Stimulated activated CD8-positive, alpha-beta memory T cell treated with anti-CD3 and anti-CD28 coated beads, Interleukin-4, amount 100 ng/mL, for 48 hours (primary cell): ENCODE measurements around the gene ITPKB.

Experiments
- DNase-seq: peaks from one replicate; pipeline ENCODE4 v3.0.0-alpha.2; 2020

Gene ITPKB

DNA sequence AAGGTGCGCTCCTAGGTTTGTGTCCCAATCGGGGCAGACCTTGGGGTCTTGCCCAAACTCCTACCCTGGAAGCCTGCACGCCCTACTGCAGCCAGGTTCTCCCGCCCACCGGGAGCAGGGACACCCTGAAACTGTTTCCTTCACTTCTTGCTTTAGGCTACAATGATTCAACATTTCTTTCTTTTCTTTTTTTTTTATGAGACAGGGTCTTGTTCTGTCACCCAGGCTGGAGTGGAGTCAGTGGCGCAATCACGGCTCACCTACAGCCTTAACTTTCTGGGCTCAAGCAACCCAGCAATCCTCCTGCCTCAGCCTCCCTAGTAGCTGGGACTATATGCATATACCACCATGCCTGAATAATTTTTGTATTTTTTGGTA is 75.8 kb downstream of the ITPKB start:
- DNase-seq = no peak

DNA sequence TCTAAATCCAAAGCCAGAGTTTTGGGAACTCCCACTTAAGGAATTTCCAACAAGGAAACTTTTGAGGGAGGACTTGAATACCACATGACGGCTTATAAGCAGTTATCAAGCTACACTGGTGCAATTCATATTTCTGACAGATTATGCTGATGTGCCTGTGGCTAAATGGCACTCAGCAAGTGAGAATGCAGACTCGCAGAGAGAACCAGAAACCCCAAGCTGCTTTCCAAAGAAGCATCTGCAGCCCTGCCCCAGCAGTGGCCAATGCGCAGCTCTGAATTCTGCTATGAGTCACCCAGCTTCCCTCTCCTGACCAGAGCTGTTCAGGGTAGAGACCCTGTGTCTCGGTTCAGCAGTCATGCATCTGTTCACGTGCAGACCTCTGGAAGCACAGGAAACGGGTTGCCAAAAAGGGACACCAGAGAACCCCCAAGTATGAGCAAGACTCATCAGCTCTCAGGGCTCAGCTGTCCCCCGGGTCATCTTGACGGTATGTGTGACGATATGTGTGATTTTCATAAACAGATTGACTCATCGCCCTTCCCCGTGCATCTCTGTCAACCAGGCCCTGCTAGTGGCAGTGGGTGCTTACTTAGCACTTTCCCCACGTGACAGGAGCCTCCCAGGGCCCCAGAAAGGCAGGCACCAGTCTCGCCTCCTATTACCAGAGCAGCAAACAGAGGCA is 76.3 kb downstream of the ITPKB start:
- peak; percentile 85 for DNase-seq

- no peak for DNase-seq
Observed at GRCh38 chr1:226661965-226662364, 77.1 kb downstream of the ITPKB start.

GRCh38 chr1:226661271-226661670 is 77.8 kb downstream of the ITPKB start:
- no peak for DNase-seq

- no peak for DNase-seq
Observed at GRCh38 chr1:226660410-226661182, 78.5 kb downstream of the ITPKB start.

GRCh38 chr1:226659641-226660040 is 79.4 kb downstream of the ITPKB start:
- DNase-seq = no peak

DNA sequence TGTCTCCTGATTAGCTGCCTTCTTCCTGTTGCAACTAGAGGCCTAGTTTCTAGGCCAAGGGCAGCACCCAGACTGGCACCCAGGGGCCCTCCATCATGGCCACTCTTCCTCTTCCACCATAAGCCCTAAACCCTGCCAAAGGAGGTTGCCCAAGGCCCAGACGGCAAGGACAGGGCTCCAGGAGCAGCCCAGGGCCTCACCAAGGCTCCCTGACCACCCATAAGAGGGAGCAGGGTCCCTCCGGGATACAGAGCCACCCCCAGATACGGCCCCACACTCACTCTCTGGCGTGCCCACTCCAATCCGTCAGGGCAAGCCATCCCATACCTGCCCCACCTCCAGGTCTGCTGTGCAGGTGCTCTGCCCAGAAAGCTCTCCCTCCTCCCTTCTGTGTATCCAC is 79.9 kb downstream of the ITPKB start:
- DNase-seq = no peak

- no peak for DNase-seq
Observed at GRCh38 chr1:226658546-226659125, 80.4 kb downstream of the ITPKB start.

GRCh38 chr1:226657895-226658545 is 81.1 kb downstream of the ITPKB start:
- no peak for DNase-seq

DNA sequence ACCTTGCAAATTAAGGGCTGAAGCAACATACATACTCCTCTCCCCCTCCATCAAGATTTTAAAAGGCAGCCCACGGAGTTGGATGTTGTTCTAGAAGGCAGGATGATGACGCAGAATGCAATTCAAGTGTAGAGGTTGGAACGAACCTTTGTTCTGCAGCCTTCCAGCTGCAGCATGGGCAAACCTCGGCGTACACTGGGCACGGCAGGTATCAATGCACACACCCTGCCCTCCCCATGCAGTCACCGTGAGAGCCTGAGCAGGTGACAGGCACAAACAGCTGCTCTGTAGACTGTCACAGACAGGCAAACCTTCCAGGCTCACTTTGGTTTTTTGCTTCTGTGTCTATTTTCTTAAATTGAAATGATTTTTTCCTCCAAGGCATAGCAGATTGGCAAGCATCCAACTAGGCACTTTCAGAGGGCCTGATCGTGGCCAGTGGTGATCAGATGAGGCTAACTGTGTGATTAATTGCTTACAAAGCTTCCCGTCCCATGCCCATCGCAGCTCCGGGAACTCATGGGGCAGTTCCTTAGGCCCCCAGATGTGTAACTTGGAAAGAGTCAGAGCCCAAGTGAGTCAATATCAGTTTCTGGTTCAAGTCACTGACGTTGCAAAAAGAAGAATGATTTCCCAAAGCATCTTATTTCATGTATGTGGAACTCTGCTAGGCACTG is 82.3 kb downstream of the ITPKB start:
- no peak for DNase-seq

DNA sequence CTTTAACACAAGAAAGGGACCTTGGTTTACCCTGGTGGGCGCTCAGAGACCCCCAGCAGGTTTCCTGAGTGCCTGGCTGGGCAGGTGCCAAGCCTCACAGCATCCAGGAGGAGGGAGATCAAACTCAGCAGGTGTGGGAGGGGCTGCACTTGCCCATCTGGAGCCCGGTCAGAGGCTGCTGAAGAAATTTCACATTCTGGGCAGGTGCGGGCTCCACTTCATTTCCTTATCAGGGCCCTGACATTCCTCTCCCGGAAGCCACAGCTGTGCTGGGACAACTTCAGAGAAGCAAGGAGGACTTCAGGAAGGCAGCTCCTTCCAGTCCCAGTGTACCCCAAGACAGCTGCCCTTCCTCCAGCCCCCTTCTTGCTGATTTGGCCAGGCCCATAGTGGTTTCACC is 82.9 kb downstream of the ITPKB start:
- DNase-seq = no peak

DNA sequence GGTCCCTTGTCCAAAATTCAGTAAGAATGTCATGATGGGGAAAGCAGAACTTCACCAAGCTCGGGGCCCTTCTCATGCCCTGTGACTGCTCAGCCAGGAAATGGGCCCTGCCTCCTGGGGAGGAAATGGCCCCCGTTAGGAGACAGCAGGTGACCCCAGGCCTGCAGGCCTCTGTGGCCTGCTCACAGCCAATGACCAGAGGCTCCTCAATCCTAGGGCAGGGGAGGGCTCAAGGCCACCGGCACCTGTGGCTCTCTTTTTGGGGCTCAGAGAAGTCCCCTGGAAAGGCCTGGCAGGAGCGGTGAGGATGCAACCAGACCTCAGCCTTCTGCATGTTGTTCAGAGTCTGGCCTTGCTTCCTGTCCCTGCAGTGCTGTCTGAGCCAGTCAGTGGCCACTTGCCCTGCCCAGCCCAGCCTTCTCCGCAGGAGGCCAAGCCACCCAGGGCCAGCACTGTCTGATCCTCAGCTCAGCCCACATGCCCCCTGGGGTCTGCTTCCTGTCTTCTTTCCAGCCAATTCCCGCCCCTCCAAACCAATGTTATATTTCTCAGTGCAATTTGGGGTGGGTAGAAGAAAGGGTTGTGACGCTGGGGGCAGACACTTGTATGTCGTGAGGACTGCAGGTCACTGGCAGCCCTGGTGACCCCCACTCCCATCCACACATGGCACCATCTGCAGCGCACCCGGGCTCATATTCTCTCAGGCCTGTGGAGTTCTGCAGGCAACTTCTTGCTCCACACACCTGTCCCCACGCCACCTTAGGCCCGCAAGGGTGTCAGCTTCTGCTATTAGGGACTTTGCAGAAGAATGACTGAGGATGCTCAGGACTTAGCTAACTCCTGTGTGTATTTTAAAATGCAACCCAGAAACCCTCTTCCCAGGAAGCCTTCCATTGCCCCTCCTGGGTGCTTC is 83.6 kb downstream of the ITPKB start:
- DNase-seq = no peak

DNA sequence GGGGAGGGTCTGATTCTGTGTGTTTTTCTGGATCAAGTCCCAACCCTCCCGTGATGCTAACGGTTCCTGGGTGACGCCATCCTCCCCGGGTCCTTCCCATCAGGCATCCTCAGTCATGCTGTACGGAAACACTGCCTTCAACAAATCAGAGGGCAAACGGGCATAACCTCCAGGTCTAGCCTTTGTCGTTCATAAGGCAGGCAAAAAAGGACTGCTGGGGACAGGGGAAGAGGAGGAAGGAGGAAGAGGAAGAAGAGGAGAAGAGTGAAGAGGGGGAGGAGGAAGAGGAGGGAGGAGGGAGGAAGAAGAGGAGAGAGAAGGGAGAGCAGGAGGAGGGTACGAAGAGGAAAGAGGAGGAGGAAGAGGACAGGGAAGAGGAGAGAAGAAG is 84.4 kb downstream of the ITPKB start:
- DNase-seq = no peak

DNA sequence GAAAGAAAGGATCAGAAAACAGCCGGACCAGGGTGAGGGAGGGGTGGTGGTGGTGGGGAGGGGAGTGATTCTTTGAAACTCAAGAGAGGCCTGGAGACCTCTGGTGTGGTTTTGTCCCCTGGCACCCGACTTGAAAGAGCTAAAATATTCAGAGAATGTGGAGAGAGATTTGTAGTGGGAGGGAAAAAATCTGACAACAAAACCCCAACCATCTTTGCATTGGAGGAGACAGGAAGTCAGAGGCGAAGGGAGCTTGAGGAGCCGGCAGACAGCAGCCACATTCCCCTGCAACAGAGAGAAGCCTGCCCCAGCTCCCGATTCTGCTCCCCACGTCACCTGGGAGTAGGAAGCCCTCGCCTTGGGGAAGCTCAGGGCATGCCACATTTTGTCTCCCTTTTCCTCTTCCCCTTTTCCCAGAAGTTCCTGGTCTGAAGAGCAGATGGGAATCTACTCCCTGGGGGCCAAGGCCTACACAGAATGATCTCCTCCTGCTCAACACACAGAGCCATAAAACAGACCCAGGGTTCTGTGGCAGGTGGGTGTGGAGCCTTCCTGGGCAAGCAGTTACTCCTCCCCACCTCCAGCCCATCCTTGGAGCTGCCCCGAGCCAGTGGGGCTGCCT is 84.9 kb downstream of the ITPKB start:
- DNase-seq = no peak

- DNase-seq = peak; percentile 65
Observed at GRCh38 chr1:226653311-226653921, 85.7 kb downstream of the ITPKB start.

DNA sequence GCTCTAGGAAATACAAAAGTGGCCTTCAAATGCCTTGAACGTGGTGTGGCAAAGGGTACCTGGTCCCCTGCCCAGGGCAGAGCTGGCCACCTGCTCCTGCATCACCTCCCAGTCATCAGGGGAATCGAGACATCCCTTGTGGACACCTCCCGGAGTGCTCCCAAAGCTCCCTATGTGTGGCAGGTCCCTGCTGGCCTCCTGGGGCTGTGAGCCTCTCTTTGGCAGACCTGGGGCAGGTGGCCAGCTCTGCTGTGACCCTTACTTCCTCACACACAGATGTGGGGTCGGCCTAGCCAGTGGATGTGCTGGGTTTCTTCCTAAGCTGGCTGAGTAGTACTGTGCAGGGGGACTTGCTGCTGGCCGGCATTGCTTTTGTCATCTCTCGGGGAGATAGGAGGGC is 86.5 kb downstream of the ITPKB start:
- DNase-seq = no peak

GRCh38 chr1:226651732-226652105 is 87.4 kb downstream of the ITPKB start:
- DNase-seq = no peak

DNA sequence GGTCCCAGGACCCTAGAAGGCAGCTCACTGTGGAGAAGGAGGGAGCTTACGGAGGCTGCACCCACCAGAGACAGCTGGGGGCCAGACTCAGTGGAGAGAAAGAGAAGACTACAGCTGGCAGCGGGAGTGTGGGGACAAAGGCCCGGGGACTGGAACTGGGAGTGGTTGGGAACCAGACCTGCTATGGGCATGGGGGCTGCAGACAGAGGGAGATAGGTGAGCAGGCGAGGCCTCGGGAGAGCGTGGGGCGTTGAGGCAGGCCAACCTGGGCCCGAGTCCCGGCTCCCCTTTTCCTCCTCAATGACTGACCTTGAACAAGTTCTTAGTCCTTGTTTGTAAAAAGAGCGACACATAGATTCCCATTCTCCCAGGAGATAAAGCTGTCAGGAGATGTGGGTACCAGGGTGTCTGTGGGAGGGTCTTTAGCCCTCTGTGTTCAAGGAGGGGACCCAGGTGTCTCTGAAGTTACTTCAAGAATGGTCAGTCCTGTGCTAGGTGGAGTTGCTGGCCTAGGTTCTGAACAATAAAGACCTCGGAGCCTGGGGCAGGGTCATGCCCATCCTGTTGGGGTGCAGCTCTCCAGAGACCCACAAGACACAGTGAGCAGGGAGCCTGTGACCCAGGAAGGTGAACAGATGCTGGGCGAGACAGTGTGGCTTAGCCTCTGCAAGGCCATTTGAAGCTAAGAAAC is 87.9 kb downstream of the ITPKB start:
- no peak for DNase-seq

DNA sequence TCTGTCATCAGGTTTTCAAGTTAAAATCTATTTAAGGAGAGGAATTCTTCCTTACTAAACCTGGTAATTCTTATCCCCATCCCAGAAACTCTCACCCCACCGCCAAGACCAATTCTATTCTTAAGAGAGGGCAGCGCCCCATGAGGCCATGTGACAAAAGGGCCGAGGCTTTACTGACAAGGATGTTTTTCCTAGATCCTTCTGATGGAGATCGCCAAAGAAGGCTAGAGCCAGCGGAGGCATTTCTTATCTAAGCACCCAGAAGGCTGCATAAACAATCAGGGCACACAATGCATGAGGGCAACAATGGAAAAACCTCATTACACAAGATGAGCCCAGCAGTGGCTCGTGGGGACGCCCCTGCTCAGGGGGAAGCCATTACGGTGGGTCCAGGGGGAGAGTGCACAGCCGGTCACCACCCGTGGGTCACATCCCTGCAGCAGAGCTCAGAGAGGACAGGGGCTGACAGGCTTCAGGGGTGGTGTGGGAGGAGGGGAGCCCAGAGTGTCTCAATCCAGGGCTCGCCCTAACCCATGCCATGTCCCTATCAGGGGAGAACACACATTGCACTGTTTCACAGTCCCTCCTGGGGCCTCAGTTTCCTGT is 88.7 kb downstream of the ITPKB start:
- DNase-seq = no peak

GRCh38 chr1:226649780-226650179 is 89.3 kb downstream of the ITPKB start:
- DNase-seq = no peak
